ENCODE measurements around the gene FAF1.

Gene FAF1

DNA sequence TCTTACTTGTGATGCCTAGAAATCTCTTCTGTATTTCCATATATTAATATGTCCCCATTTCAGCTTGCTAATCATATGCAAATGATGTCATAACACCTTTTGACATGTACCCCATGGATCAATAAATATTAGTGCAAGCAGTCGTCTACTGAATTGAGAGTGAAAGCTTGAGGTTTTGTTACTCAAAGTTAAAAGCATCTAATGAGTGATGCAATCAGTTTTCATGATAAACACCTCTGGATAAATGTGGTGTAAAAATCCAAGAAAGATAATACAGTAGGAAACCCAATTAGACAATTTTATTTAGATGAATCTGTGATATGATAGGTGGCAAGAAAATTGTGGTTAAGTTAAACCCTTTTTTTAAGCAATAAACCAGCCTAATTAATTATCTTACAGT, 395.6 kb downstream of the FAF1 start:
- no peaks in the 10 kb centered on the region for H3K9me3 ChIP-seq (ENCODE audit: insufficient read depth, low read length)
- H4K20me1 ChIP-seq (ENCODE audit: insufficient read depth, low read length), result no peaks in the 10 kb centered on the region
- H2AFZ ChIP-seq (ENCODE audit: low read depth, low read length), result no peak overlapping the region
- H3K27me3 ChIP-seq (ENCODE audit: low read depth, low read length), result no peaks in the 10 kb centered on the region
- no peak for TF ChIP-seq EZH2phosphoT487 (IDR thresholded peaks at IDR 0.05; ENCODE audit: low read depth)
- TF ChIP-seq, protein P1, sequence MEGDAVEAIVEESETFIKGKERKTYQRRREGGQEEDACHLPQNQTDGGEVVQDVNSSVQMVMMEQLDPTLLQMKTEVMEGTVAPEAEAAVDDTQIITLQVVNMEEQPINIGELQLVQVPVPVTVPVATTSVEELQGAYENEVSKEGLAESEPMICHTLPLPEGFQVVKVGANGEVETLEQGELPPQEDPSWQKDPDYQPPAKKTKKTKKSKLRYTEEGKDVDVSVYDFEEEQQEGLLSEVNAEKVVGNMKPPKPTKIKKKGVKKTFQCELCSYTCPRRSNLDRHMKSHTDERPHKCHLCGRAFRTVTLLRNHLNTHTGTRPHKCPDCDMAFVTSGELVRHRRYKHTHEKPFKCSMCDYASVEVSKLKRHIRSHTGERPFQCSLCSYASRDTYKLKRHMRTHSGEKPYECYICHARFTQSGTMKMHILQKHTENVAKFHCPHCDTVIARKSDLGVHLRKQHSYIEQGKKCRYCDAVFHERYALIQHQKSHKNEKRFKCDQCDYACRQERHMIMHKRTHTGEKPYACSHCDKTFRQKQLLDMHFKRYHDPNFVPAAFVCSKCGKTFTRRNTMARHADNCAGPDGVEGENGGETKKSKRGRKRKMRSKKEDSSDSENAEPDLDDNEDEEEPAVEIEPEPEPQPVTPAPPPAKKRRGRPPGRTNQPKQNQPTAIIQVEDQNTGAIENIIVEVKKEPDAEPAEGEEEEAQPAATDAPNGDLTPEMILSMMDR (IDR thresholded peaks at IDR 0.05; ENCODE audit: low read depth, low read length), result no peak
- no peak overlapping the region for H3K27ac ChIP-seq (ENCODE audit: low read length)
- H3K79me2 ChIP-seq (ENCODE audit: low read length), result no peaks in the 10 kb centered on the region
- H3K4me2 ChIP-seq (ENCODE audit: low read length), result no peak overlapping the region
- H3K36me3 ChIP-seq (replicated peaks; ENCODE audit: low read depth, low read length), result no peaks in the 10 kb centered on the region
- no peak overlapping the region for H3K4me3 ChIP-seq (ENCODE audit: low read length)
- no peak overlapping the region for H3K9ac ChIP-seq (ENCODE audit: low read length)
- no peaks in the 10 kb centered on the region; the same call in 1 of the 2 replicates for H3K4me1 ChIP-seq (ENCODE audit: low read length)

DNA sequence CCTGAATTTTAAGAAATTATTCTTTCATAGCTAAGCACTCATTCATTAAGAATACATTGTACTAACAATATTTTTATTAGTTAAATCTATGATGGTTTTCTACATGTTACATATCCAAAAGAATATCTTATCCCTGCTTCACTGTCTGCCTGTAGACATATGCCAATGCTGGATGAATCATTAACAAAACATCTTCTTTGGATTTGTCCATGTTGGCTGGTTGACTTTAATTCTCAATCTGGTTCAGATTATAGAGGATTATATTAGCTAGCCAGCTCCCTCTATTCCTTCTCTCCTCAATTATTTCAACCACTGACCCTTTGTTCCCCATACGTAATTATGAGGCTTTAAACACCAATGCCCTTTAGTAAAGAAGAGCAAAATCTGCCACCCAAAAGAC, 398.0 kb downstream of the FAF1 start:
- Histone ChIP-seq H3K79me2 (ENCODE audit: low read length) (no peaks in the 10 kb centered on the region), H3K36me3 (replicated peaks; ENCODE audit: low read depth, low read length) (no peaks in the 10 kb centered on the region), H3K27ac (ENCODE audit: low read length) (no peak overlapping the region), H2AFZ (ENCODE audit: low read depth, low read length) (no peak overlapping the region), H3K27me3 (ENCODE audit: low read depth, low read length) (no peaks in the 10 kb centered on the region), H3K4me1 (ENCODE audit: low read length) (no peaks in the 10 kb centered on the region; the same call in 1 of the 2 replicates), H3K4me3 (ENCODE audit: low read length) (no peak overlapping the region), H3K9me3 (ENCODE audit: insufficient read depth, low read length) (no peaks in the 10 kb centered on the region), H3K4me2 (ENCODE audit: low read length) (no peak overlapping the region), H3K9ac (ENCODE audit: low read length) (no peak overlapping the region), H4K20me1 (ENCODE audit: insufficient read depth, low read length) (no peaks in the 10 kb centered on the region)
- TF ChIP-seq, protein P1 (IDR thresholded peaks at IDR 0.05; ENCODE audit: low read depth, low read length), result no peak
- no peak for TF ChIP-seq EZH2phosphoT487 (IDR thresholded peaks at IDR 0.05; ENCODE audit: low read depth)

DNA sequence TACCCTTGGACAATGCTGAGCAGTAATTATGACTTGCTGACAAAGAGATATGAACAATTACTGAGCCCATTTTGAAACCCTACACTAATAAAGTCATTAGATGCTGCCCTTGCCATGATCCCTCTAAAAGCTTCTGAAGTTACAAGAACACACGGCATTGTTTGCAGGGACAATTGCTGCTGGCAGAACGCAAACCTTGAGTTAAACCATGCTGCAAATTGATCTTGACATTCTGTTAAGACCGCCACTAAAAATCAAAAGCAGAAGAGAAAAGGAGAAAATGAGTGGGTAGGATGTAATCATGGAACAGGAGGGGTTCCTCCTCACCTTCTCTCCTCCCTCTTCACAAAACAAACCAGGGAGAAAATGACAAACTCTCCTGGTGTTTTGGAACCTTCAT, 400.6 kb downstream of the FAF1 start:
- no peaks in the 10 kb centered on the region for H3K36me3 ChIP-seq (replicated peaks; ENCODE audit: low read depth, low read length)
- no peak overlapping the region for H3K27ac ChIP-seq (ENCODE audit: low read length)
- no peaks in the 10 kb centered on the region for H3K27me3 ChIP-seq (ENCODE audit: low read depth, low read length)

DNA sequence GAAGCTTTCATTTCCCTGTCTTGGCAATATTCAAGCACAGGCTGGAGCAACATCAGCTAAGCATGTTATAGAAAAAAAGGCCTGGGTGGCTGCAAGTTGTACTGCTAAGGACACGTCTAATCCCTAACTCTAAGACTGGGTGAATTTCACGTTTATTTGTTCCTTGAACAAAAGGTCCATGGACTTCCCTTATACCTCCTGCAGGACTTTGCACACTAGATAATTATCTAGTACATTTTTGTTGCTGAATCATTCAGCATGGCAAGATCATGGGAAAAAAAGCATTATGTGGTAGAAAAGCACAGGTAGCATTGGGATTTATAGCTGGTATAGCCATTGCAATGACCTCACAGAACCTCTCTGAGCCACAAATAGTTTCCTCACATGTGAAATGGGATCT, 406.1 kb downstream of the FAF1 start:
- no peaks in the 10 kb centered on the region for H3K27me3 ChIP-seq (ENCODE audit: low read depth, low read length)

More for the DNA sequence above, 400.6 kb downstream of the FAF1 start:
- Histone ChIP-seq H3K4me2 (ENCODE audit: low read length) (no peak overlapping the region), H3K9me3 (ENCODE audit: insufficient read depth, low read length) (no peaks in the 10 kb centered on the region), H3K4me1 (ENCODE audit: low read length) (no peaks in the 10 kb centered on the region; the same call in 1 of the 2 replicates), H3K79me2 (ENCODE audit: low read length) (no peaks in the 10 kb centered on the region), H2AFZ (ENCODE audit: low read depth, low read length) (no peak overlapping the region), H3K9ac (ENCODE audit: low read length) (no peak overlapping the region), H4K20me1 (ENCODE audit: insufficient read depth, low read length) (no peaks in the 10 kb centered on the region), H3K4me3 (ENCODE audit: low read length) (no peak overlapping the region)
- no peak for TF ChIP-seq EZH2phosphoT487 (IDR thresholded peaks at IDR 0.05; ENCODE audit: low read depth)
- TF ChIP-seq, protein P1 (IDR thresholded peaks at IDR 0.05; ENCODE audit: low read depth, low read length), result no peak

More for the DNA sequence above, 406.1 kb downstream of the FAF1 start:
- Histone ChIP-seq H3K4me1 (ENCODE audit: low read length) (no peaks in the 10 kb centered on the region), H3K27ac (ENCODE audit: low read length) (no peak overlapping the region), H3K9ac (ENCODE audit: low read length) (no peak overlapping the region), H3K9me3 (ENCODE audit: insufficient read depth, low read length) (no peaks in the 10 kb centered on the region), H4K20me1 (ENCODE audit: insufficient read depth, low read length) (no peaks in the 10 kb centered on the region), H3K79me2 (ENCODE audit: low read length) (no peaks in the 10 kb centered on the region), H2AFZ (ENCODE audit: low read depth, low read length) (no peak overlapping the region), H3K4me2 (ENCODE audit: low read length) (no peak overlapping the region), H3K4me3 (ENCODE audit: low read length) (no peak overlapping the region), H3K36me3 (replicated peaks; ENCODE audit: low read depth, low read length) (no peaks in the 10 kb centered on the region)
- TF ChIP-seq, protein P1 (IDR thresholded peaks at IDR 0.05; ENCODE audit: low read depth, low read length), result no peak
- TF ChIP-seq EZH2phosphoT487 (IDR thresholded peaks at IDR 0.05; ENCODE audit: low read depth), result no peak

Measured in OCI-LY3 (cell line).